GM19438 (cell line): Measurements from ENCODE around the gene VOPP1.
A peak's percentile ranks its signal among the peaks of the same experiment; 100 is the strongest.
"Not testable (repeated sequence)": the region's sequence is repeated elsewhere in the genome, so short reads cannot be mapped to it uniquely, and the experiment has no call there.

ENCODE experiments used
- ATAC-seq: cut with Tn5 transposase; IDR thresholded peaks from one replicate; pipeline ENCODE4 v1.9.1; 2021; ENCODE audit warnings: low read depth; ENCODE audit not compliant: unreplicated experiment

VOPP1 gene

GRCh38 chr7:55515569-55516279 is 56.6 kb downstream of the VOPP1 start:
- ATAC-seq, result peak; percentile 49

GRCh38 chr7:55514546-55515265 is 57.6 kb downstream of the VOPP1 start:
- no peak for ATAC-seq

GRCh38 chr7:55513868-55514267 is 58.4 kb downstream of the VOPP1 start:
- no peak for ATAC-seq

- no peak for ATAC-seq
Measured at GRCh38 chr7:55512635-55513191, 59.6 kb downstream of the VOPP1 start.

- ATAC-seq, result no peak
Measured at GRCh38 chr7:55510621-55511020, 61.7 kb downstream of the VOPP1 start.

GRCh38 chr7:55510206-55510605 is 62.1 kb downstream of the VOPP1 start:
- ATAC-seq, result not testable (repeated sequence)

- ATAC-seq, result no peak
Measured at GRCh38 chr7:55509322-55509721, 63.0 kb downstream of the VOPP1 start.

GRCh38 chr7:55508221-55509011 is 63.9 kb downstream of the VOPP1 start:
- ATAC-seq, result peak; percentile 63

- no peak for ATAC-seq
Measured at GRCh38 chr7:55507743-55508142, 64.6 kb downstream of the VOPP1 start.

GRCh38 chr7:55504967-55505658 is 67.2 kb downstream of the VOPP1 start:
- no peak for ATAC-seq

GRCh38 chr7:55504093-55504859 is 68.0 kb downstream of the VOPP1 start:
- ATAC-seq, result no peak

GRCh38 chr7:55502858-55503440 is 69.4 kb downstream of the VOPP1 start:
- ATAC-seq, result no peak

GRCh38 chr7:55502124-55502857 is 70.0 kb downstream of the VOPP1 start:
- no peak for ATAC-seq

GRCh38 chr7:55501611-55502010 is 70.7 kb downstream of the VOPP1 start:
- ATAC-seq, result no peak

GRCh38 chr7:55500117-55500756 is 72.1 kb downstream of the VOPP1 start:
- ATAC-seq, result no peak

- no peak for ATAC-seq
Measured at GRCh38 chr7:55499591-55499990, 72.7 kb downstream of the VOPP1 start.

GRCh38 chr7:55498770-55499169 is 73.5 kb downstream of the VOPP1 start:
- no peak for ATAC-seq

- ATAC-seq, result no peak
Measured at GRCh38 chr7:55498142-55498541, 74.2 kb downstream of the VOPP1 start.
